ENCODE results near the gene EVA1A. TPM values are rescaled to one million over a fixed set of nuclear protein-coding genes. Genes with fewer than 3 reads are reported as not detected.

EVA1A gene
- total RNA-seq, 1 experiment from 2014 or later = 0.68 TPM

GRCh38 chr2:75505012-75505411, 55.7 kb downstream of the EVA1A start:
- H2BK20ac ChIP-seq (ENCODE audit: low read depth, low read length, poor library complexity, severe bottlenecking) = no peak overlapping the region
- H2BK12ac ChIP-seq (ENCODE audit: insufficient read length, low read depth, low read length) = no peak overlapping the region
- peaks cover 18 to 21% (median 20%) of the 10 kb centered on the region in 3 experiments for H3K36me3 Mint-ChIP-seq (ENCODE audit: insufficient read depth in 1 of 3, low read depth in 3 of 3)
- H2AFZ ChIP-seq (ENCODE audit: low read length) = no peak overlapping the region
- no peak overlapping the region for H3K23ac ChIP-seq (ENCODE audit: insufficient read length, low read depth, low read length)
- H4K8ac ChIP-seq (replicated peaks; ENCODE audit: insufficient read length, low read depth, low read length) = no peak overlapping the region
- no peak for DNase-seq
- no peaks in the 10 kb centered on the region for H3K79me2 ChIP-seq (ENCODE audit: insufficient read depth, low read length)
- 0 out of 2 replicates have a peak, but pooled peaks cover 2% of the 10 kb centered on the region for H3K4me1 ChIP-seq (ENCODE audit: insufficient read depth, low read length)
- no peaks in the 10 kb centered on the region for H4K20me1 ChIP-seq (ENCODE audit: control insufficient read depth, insufficient read depth, insufficient read length)
- no peak overlapping the region for H4K91ac ChIP-seq (ENCODE audit: insufficient read length, low read depth, low read length)
- H3K4me3 Mint-ChIP-seq = no peak overlapping the region
- no peak overlapping the region for H3K4ac ChIP-seq (ENCODE audit: low read depth, low read length)
- H3K27ac ChIP-seq (ENCODE audit: insufficient read length, low read depth, low read length) = no peak overlapping the region
- H2AK5ac ChIP-seq (ENCODE audit: insufficient read length, low read length) = no peak overlapping the region
- H3K27ac Mint-ChIP-seq = no peak overlapping the region
- H2BK5ac ChIP-seq (ENCODE audit: insufficient read length, low read length) = no peak overlapping the region
- no peaks in the 10 kb centered on the region for H3K79me1 ChIP-seq (ENCODE audit: insufficient read depth, low read depth, low read length, poor library complexity, severe bottlenecking)
- H3K27me3 ChIP-seq (ENCODE audit: insufficient read depth, low read length) = no peaks in the 10 kb centered on the region
- no peaks in the 10 kb centered on the region for H3K23me2 ChIP-seq (ENCODE audit: insufficient read length, low read depth, low read length, poor library complexity, severe bottlenecking)
- peaks cover 5% of the 10 kb centered on the region for H3K9me3 ChIP-seq (ENCODE audit: control insufficient read depth, low read depth, low read length)
- H3T11ph ChIP-seq (ENCODE audit: low read length) = no peak overlapping the region
- no peak overlapping the region for H4K5ac ChIP-seq (ENCODE audit: insufficient read length, low read depth, low read length)
- no peak overlapping the region for H3K14ac ChIP-seq (ENCODE audit: insufficient read depth, low read length)
- H3K4me1 Mint-ChIP-seq = peaks cover 4 to 13% of the 10 kb centered on the region in 2 experiments; a peak in 3 of 4 replicates
- no peak overlapping the region for H3K4me2 ChIP-seq (ENCODE audit: insufficient read depth, insufficient read length, low read length)
- no CpG with 5 or more reads among the region's 5 CpGs for WGBS (ENCODE audit: extremely low coverage, insufficient read length, low lambda C conversion rate)
- H3K27me3 Mint-ChIP-seq (ENCODE audit: low read depth) = no peaks in the 10 kb centered on the region; the same call in 1 of the 2 replicates
- TF ChIP-seq CTCF (conservative IDR thresholded peaks at IDR 0.05) = no peak
- H2BK120ac ChIP-seq (ENCODE audit: low read depth, low read length, poor library complexity, severe bottlenecking) = no peak overlapping the region
- H3K56ac ChIP-seq (ENCODE audit: insufficient read length, low read depth, low read length) = no peak overlapping the region
- peaks cover 11 to 26% of the 10 kb centered on the region in 2 experiments for H3K9me3 Mint-ChIP-seq
- no peak overlapping the region for H3K9ac ChIP-seq (ENCODE audit: extremely low read depth, insufficient read length, low read length)
- no peak overlapping the region for H3K18ac ChIP-seq (ENCODE audit: insufficient read length, low read depth, low read length)
- H2BK15ac ChIP-seq (ENCODE audit: low read depth, low read length) = no peak overlapping the region

All from H9 (cell line).